Measurements from ENCODE around the gene LYZL1.

The LYZL1 gene

GRCh38 chr10:29301359-29301910 lies 12.6 kb downstream of the LYZL1 start:
- H3K4me2 ChIP-seq (ENCODE audit: low read length, poor library complexity, severe bottlenecking) = no peak overlapping the region
- H3K14ac ChIP-seq (ENCODE audit: low read length in 2 of 2) = no peak overlapping the region
- peaks cover 0 to 4% of the 10 kb centered on the region in 2 experiments for H3K27me3 ChIP-seq (ENCODE audit: control insufficient read depth in 1 of 2, insufficient read depth in 1 of 2, low read length in 2 of 2)
- H2AK5ac ChIP-seq (ENCODE audit: low read length, severe bottlenecking) = no peak overlapping the region
- H2BK5ac ChIP-seq (ENCODE audit: low read depth, low read length, poor library complexity, severe bottlenecking) = no peak overlapping the region
- H3K36me3 ChIP-seq (ENCODE audit: control insufficient read depth in 1 of 2, insufficient read depth in 2 of 2, low read depth in 1 of 2, low read length in 2 of 2) = no peaks in the 10 kb centered on the region
- H4K91ac ChIP-seq (ENCODE audit: low read length) = no peak overlapping the region
- no peak overlapping the region for H3K4ac ChIP-seq (ENCODE audit: low read depth in 1 of 2, low read length in 2 of 2)
- no peak overlapping the region for H3K18ac ChIP-seq (ENCODE audit: low read depth in 1 of 2, low read length in 2 of 2)
- no peak overlapping the region for H2BK15ac ChIP-seq (ENCODE audit: low read depth, poor library complexity, severe bottlenecking)
- no peak overlapping the region for H3K27ac ChIP-seq (ENCODE audit: low read length, poor library complexity, severe bottlenecking)
- H4K8ac ChIP-seq (ENCODE audit: low read length) = no peak overlapping the region
- H3K4me1 ChIP-seq (ENCODE audit: control insufficient read depth, insufficient read depth, low read depth, low read length) = no peaks in the 10 kb centered on the region
- H3K9me3 ChIP-seq (ENCODE audit: control insufficient read depth, low read length) = peaks cover 54% of the 10 kb centered on the region
- no peaks in the 10 kb centered on the region for H3K79me1 ChIP-seq (replicated peaks; ENCODE audit: low read length, poor library complexity, severe bottlenecking)
- no peak overlapping the region for H3K4me3 ChIP-seq (ENCODE audit: insufficient read depth in 1 of 2, low read depth in 1 of 2, low read length in 2 of 2)
- no peak overlapping the region for H3K23ac ChIP-seq (ENCODE audit: low read length in 2 of 2)
- DNase-seq = no peak
- H3K9ac ChIP-seq (ENCODE audit: low read length) = no peak overlapping the region
- no peak overlapping the region for H2BK12ac ChIP-seq (ENCODE audit: low read length in 2 of 2)
- no peak overlapping the region for H2AFZ ChIP-seq (ENCODE audit: low read depth, low read length)
- 82% methylated on average over 1 of the region's 1 CpG for WGBS
- H2BK120ac ChIP-seq (ENCODE audit: low read depth, low read length) = no peak overlapping the region

- H3K4ac ChIP-seq (ENCODE audit: low read depth in 1 of 2, low read length in 2 of 2) = no peak overlapping the region
Observed at GRCh38 chr10:29302499-29302898, 13.6 kb downstream of the LYZL1 start.

GRCh38 chr10:29304264-29304994 lies 15.6 kb downstream of the LYZL1 start:
- H3K36me3 ChIP-seq (ENCODE audit: control insufficient read depth in 1 of 2, insufficient read depth in 2 of 2, low read depth in 1 of 2, low read length in 2 of 2) = no peaks in the 10 kb centered on the region
- no peak overlapping the region for H2AK5ac ChIP-seq (ENCODE audit: low read length, severe bottlenecking)
- no peak overlapping the region for H4K91ac ChIP-seq (ENCODE audit: low read length)
- no peaks in the 10 kb centered on the region for H3K79me1 ChIP-seq (replicated peaks; ENCODE audit: low read length, poor library complexity, severe bottlenecking)
- H3K27me3 ChIP-seq (ENCODE audit: control insufficient read depth in 1 of 2, insufficient read depth in 1 of 2, low read length in 2 of 2) = peaks cover 0 to 4% of the 10 kb centered on the region in 2 experiments
- H2BK120ac ChIP-seq (ENCODE audit: low read depth, low read length) = no peak overlapping the region
- H3K18ac ChIP-seq (ENCODE audit: low read depth in 1 of 2, low read length in 2 of 2) = no peak overlapping the region
- H3K9ac ChIP-seq (ENCODE audit: low read length) = peak overlapping the region; percentile 62
- H3K4me3 ChIP-seq (ENCODE audit: insufficient read depth in 1 of 2, low read depth in 1 of 2, low read length in 2 of 2) = no peak overlapping the region
- no peak overlapping the region for H3K23ac ChIP-seq (ENCODE audit: low read length in 2 of 2)
- no peak overlapping the region for H3K4me2 ChIP-seq (ENCODE audit: low read length, poor library complexity, severe bottlenecking)
- H3K27ac ChIP-seq (ENCODE audit: low read length, poor library complexity, severe bottlenecking) = no peak overlapping the region
- H3K4ac ChIP-seq (ENCODE audit: low read depth in 1 of 2, low read length in 2 of 2) = no peak overlapping the region
- DNase-seq = peak; percentile 80
- WGBS = 49% methylated on average over 6 of the region's 6 CpGs
- no peak overlapping the region for H2AFZ ChIP-seq (ENCODE audit: low read depth, low read length)
- no peak overlapping the region for H2BK15ac ChIP-seq (ENCODE audit: low read depth, poor library complexity, severe bottlenecking)
- no peaks in the 10 kb centered on the region for H3K4me1 ChIP-seq (ENCODE audit: control insufficient read depth, insufficient read depth, low read depth, low read length)
- H4K8ac ChIP-seq (ENCODE audit: low read length) = no peak overlapping the region
- no peak overlapping the region for H2BK12ac ChIP-seq (ENCODE audit: low read length in 2 of 2)
- H3K9me3 ChIP-seq (ENCODE audit: control insufficient read depth, low read length) = peaks cover 26% of the 10 kb centered on the region
- no peak overlapping the region for H3K14ac ChIP-seq (ENCODE audit: low read length in 2 of 2)
- no peak overlapping the region for H2BK5ac ChIP-seq (ENCODE audit: low read depth, low read length, poor library complexity, severe bottlenecking)

More at GRCh38 chr10:29302499-29302898, 13.6 kb downstream of the LYZL1 start:
- H3K9ac ChIP-seq (ENCODE audit: low read length) = no peak overlapping the region
- no peak overlapping the region for H2AFZ ChIP-seq (ENCODE audit: low read depth, low read length)
- WGBS = 99% methylated on average over 10 of the region's 10 CpGs
- no peaks in the 10 kb centered on the region for H3K79me1 ChIP-seq (replicated peaks; ENCODE audit: low read length, poor library complexity, severe bottlenecking)
- H3K18ac ChIP-seq (ENCODE audit: low read depth in 1 of 2, low read length in 2 of 2) = no peak overlapping the region
- H2AK5ac ChIP-seq (ENCODE audit: low read length, severe bottlenecking) = no peak overlapping the region
- no peak overlapping the region for H3K4me3 ChIP-seq (ENCODE audit: insufficient read depth in 1 of 2, low read depth in 1 of 2, low read length in 2 of 2)
- no peak for DNase-seq
- H2BK120ac ChIP-seq (ENCODE audit: low read depth, low read length) = no peak overlapping the region
- no peak overlapping the region for H3K4me2 ChIP-seq (ENCODE audit: low read length, poor library complexity, severe bottlenecking)
- H2BK5ac ChIP-seq (ENCODE audit: low read depth, low read length, poor library complexity, severe bottlenecking) = no peak overlapping the region
- peaks cover 0 to 4% of the 10 kb centered on the region in 2 experiments for H3K27me3 ChIP-seq (ENCODE audit: control insufficient read depth in 1 of 2, insufficient read depth in 1 of 2, low read length in 2 of 2)
- H2BK12ac ChIP-seq (ENCODE audit: low read length in 2 of 2) = peak overlapping the region in 1 of 2 experiments; percentile 2
- peak overlapping the region; percentile 27 for H4K91ac ChIP-seq (ENCODE audit: low read length)
- peaks cover 44% of the 10 kb centered on the region for H3K9me3 ChIP-seq (ENCODE audit: control insufficient read depth, low read length)
- no peak overlapping the region for H3K27ac ChIP-seq (ENCODE audit: low read length, poor library complexity, severe bottlenecking)
- no peak overlapping the region for H3K23ac ChIP-seq (ENCODE audit: low read length in 2 of 2)
- no peak overlapping the region for H3K14ac ChIP-seq (ENCODE audit: low read length in 2 of 2)
- H3K4me1 ChIP-seq (ENCODE audit: control insufficient read depth, insufficient read depth, low read depth, low read length) = no peaks in the 10 kb centered on the region
- no peak overlapping the region for H2BK15ac ChIP-seq (ENCODE audit: low read depth, poor library complexity, severe bottlenecking)
- no peaks in the 10 kb centered on the region for H3K36me3 ChIP-seq (ENCODE audit: control insufficient read depth in 1 of 2, insufficient read depth in 2 of 2, low read depth in 1 of 2, low read length in 2 of 2)
- no peak overlapping the region for H4K8ac ChIP-seq (ENCODE audit: low read length)

- Histone ChIP-seq H2BK5ac (ENCODE audit: low read depth, low read length, poor library complexity, severe bottlenecking) (no peak overlapping the region), H2BK15ac (ENCODE audit: low read depth, poor library complexity, severe bottlenecking) (no peak overlapping the region), H3K36me3 (ENCODE audit: control insufficient read depth in 1 of 2, insufficient read depth in 2 of 2, low read depth in 1 of 2, low read length in 2 of 2) (no peaks in the 10 kb centered on the region), H3K4ac (ENCODE audit: low read depth in 1 of 2, low read length in 2 of 2) (no peak overlapping the region), H3K23ac (ENCODE audit: low read length in 2 of 2) (no peak overlapping the region), H2AK5ac (ENCODE audit: low read length, severe bottlenecking) (no peak overlapping the region), H3K4me3 (ENCODE audit: insufficient read depth in 1 of 2, low read depth in 1 of 2, low read length in 2 of 2) (no peak overlapping the region), H3K9ac (ENCODE audit: low read length) (peak overlapping the region; percentile 62), H3K27ac (ENCODE audit: low read length, poor library complexity, severe bottlenecking) (no peak overlapping the region), H2BK120ac (ENCODE audit: low read depth, low read length) (no peak overlapping the region), H2BK12ac (ENCODE audit: low read length in 2 of 2) (no peak overlapping the region), H4K8ac (ENCODE audit: low read length) (no peak overlapping the region), H3K27me3 (ENCODE audit: control insufficient read depth in 1 of 2, insufficient read depth in 1 of 2, low read length in 2 of 2) (peaks cover 0 to 4% of the 10 kb centered on the region in 2 experiments), H3K4me1 (ENCODE audit: control insufficient read depth, insufficient read depth, low read depth, low read length) (no peaks in the 10 kb centered on the region), H3K9me3 (ENCODE audit: control insufficient read depth, low read length) (peaks cover 21% of the 10 kb centered on the region), H3K4me2 (ENCODE audit: low read length, poor library complexity, severe bottlenecking) (no peak overlapping the region), H4K91ac (ENCODE audit: low read length) (no peak overlapping the region), H2AFZ (ENCODE audit: low read depth, low read length) (no peak overlapping the region), H3K79me1 (replicated peaks; ENCODE audit: low read length, poor library complexity, severe bottlenecking) (no peaks in the 10 kb centered on the region), H3K14ac (ENCODE audit: low read length in 2 of 2) (no peak overlapping the region), H3K18ac (ENCODE audit: low read depth in 1 of 2, low read length in 2 of 2) (no peak overlapping the region)
- 100% methylated on average over 1 of the region's 2 CpGs for WGBS
- no peak for DNase-seq
Observed at GRCh38 chr10:29304995-29305335, 16.1 kb downstream of the LYZL1 start.

Data from mesenchymal stem cell (in vitro differentiated cells and primary cell).